Natural killer cell (primary cell): ENCODE data around the gene TDP1. TPM values are rescaled to one million over a fixed set of nuclear protein-coding genes. Genes with fewer than 3 reads are reported as not detected.

Source experiments
- ATAC-seq, 3 donors: fragments of 150-1000 bp in 2 of 3; fragments of 200-7000 bp in 1 of 3; cut with Tn5 transposase; 1 replicate in 1 of 3; 2 replicates in 2 of 3; pipeline ENCODE4 v1.10.0; 2021; ENCODE audit warnings: mild to moderate bottlenecking in 2 of 3, moderate library complexity in 2 of 3
- DNase-seq, 2 donors: peaks; one replicate each; pipeline versions ENCODE4 v3.0.0 to v3.0.0-alpha.2; 2013 to 2021; ENCODE audit warnings: mixed read lengths in 1 of 2
- H3K27ac ChIP-seq: one replicate; pipeline ENCODE4 v1.5.1; 2013; ENCODE audit warnings: mild to moderate bottlenecking, low read length
- H3K27me3 ChIP-seq: one replicate; pipeline ENCODE4 v1.6.1; 2013; ENCODE audit warnings: low read length; ENCODE audit not compliant: control insufficient read depth, insufficient read depth
- H3K36me3 ChIP-seq: one replicate; pipeline ENCODE4 v1.6.1; 2013; ENCODE audit warnings: low read length; ENCODE audit not compliant: control insufficient read depth, insufficient read depth
- H3K4me1 ChIP-seq: one replicate; pipeline ENCODE4 v1.6.1; 2013; ENCODE audit warnings: low read length; ENCODE audit not compliant: control insufficient read depth, insufficient read depth
- H3K4me3 ChIP-seq: one replicate; pipeline ENCODE4 v1.5.1; 2013; ENCODE audit warnings: low read length
- H3K9me3 ChIP-seq: one replicate; pipeline ENCODE4 v1.6.1; 2013; ENCODE audit warnings: low read length; ENCODE audit not compliant: control insufficient read depth, insufficient read depth
- H3K27ac Mint-ChIP-seq, 2 donors: one replicate each; pipeline ENCODE4 v1.8.0; 2022; ENCODE audit warnings: mild to moderate bottlenecking in 2 of 2, mixed read lengths in 2 of 2, moderate library complexity in 1 of 2
- H3K27me3 Mint-ChIP-seq, 2 donors: one replicate each; pipeline ENCODE4 v1.8.0; 2022; ENCODE audit warnings: low read depth in 2 of 2, mixed read lengths in 2 of 2
- H3K36me3 Mint-ChIP-seq: one replicate; pipeline ENCODE4 v1.8.0; 2022; ENCODE audit warnings: mixed read lengths
- H3K4me1 Mint-ChIP-seq, 2 donors: one replicate each; pipeline ENCODE4 v1.8.0; 2022; ENCODE audit warnings: mixed read lengths in 2 of 2
- H3K4me3 Mint-ChIP-seq: one replicate; pipeline ENCODE4 v1.8.0; 2022; ENCODE audit warnings: mild to moderate bottlenecking, moderate library complexity, mixed read lengths
- H3K9me3 Mint-ChIP-seq, 2 donors: one replicate each; pipeline ENCODE4 v1.8.0; 2022; ENCODE audit warnings: mixed read lengths in 2 of 2
- WGBS: methylation state at CpG from one replicate; pipeline ENCODE4 v1.1.7; 2013; ENCODE audit warnings: missing lambda C conversion rate; ENCODE audit not compliant: insufficient coverage; 5-methylcytosine and 5-hydroxymethylcytosine counted together
- intact Hi-C: fragments of 100-400 bp; cut with micrococcal nuclease; formaldehyde crosslinking; loops from one replicate; pipeline ENCODE4 v1.14.2; 2022
- total RNA-seq, 4 donors: library from RNA; stranded (reverse); fragments of 120-200 nt in 1 of 4; gene quantifications; one replicate each; pipeline versions ENCODE4 v1.2.3 to v1.2.4, GENCODE V29; 2013 to 2022
- TF ChIP-seq, protein P1 (sequence below): fragments of 200-600 bp; IDR thresholded peaks from one replicate; pipeline ENCODE4 v1.8.0; 2022; ENCODE audit warnings: antibody characterized with exemption

TDP1 gene
- total RNA-seq, result 10 to 100 TPM; 41.8 to 59.6 (median 54.3) TPM
- 56.0 TPM for total RNA-seq (2013)

DNA sequence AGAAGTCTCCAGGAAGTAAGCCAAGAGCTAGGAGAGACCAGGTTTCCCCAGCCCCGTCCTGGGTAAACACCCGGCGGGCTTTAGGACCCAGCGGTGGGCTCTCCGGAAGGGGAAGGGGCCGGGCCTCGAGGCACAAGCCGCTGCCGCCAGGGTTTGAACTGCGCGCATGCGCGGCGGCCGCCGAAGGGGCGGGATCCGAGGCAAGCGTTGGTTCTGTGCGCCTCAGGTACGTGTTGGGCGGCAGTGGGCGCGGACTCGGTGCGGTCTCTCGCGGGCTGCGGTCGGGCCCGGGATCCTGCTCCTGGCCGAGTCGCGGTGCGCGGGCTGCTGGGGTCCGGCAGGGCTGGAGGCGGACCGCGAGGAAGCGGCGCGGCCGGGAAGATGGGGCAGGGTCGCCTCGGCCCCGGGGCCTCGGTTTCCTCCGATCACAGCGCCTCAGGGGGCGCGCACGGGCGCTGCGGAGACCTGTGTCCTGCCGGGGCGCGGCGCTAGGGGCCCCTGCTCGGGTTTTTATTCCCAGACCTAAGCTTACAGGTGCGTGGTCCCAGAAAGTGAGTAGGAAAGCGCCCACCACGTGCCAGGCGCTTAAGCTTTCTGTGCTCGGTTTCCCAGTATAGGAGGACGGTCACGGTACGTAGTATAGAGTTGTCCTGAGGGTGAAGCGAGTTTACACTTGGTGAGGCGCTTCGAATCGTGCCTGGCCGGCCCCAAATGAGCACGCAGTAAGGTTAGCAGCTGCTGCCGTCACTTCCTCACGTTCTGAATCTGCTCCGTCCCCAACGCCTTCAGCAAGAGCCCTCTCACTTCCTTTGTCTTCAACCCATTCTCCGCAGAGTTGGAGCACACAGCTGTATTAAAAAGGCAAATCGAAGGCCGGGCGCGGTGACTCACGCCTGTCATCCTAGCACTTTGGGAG lies at the start of gene TDP1:
TDP1 (plus strand) TSS at position 183 of the 916 bp plus-strand sequence. CDS start 7,188 bp downstream, outside the sequence.
- peaks cover 54 to 59% of the 10 kb centered on the region in 2 donors for H3K4me1 Mint-ChIP-seq
- peak within 1 kb of the TSS; percentile 98 for H3K27ac ChIP-seq
- under 1% methylated on average over 84 of the region's 84 CpGs for WGBS
- DNase-seq (peak; percentile 96 to 98), ATAC-seq (peak; percentile 59 to 81 (median 70))
- intact Hi-C loops, result loop anchor here (2.0 to 10.0 kb wide), 8 partner anchors 234 to 1961 kb away; partner anchors contain the start of genes CALM1, FOXN3, GALC and RPS6KA5
- no peaks in the 10 kb centered on the region for H3K9me3 ChIP-seq
- no peaks in the 10 kb centered on the region for H3K36me3 Mint-ChIP-seq
- H3K27ac Mint-ChIP-seq, result peak within 1 kb of the TSS; percentile 97
- H3K36me3 ChIP-seq, result peaks cover 5% of the 10 kb centered on the region
- no peaks in the 10 kb centered on the region for H3K27me3 Mint-ChIP-seq
- no peaks in the 10 kb centered on the region for H3K27me3 ChIP-seq
- no peaks in the 10 kb centered on the region for H3K9me3 Mint-ChIP-seq
- peak within 1 kb of the TSS; percentile 99 for H3K4me3 Mint-ChIP-seq
- peaks cover 31% of the 10 kb centered on the region for H3K4me1 ChIP-seq
- TF ChIP-seq, protein P1, sequence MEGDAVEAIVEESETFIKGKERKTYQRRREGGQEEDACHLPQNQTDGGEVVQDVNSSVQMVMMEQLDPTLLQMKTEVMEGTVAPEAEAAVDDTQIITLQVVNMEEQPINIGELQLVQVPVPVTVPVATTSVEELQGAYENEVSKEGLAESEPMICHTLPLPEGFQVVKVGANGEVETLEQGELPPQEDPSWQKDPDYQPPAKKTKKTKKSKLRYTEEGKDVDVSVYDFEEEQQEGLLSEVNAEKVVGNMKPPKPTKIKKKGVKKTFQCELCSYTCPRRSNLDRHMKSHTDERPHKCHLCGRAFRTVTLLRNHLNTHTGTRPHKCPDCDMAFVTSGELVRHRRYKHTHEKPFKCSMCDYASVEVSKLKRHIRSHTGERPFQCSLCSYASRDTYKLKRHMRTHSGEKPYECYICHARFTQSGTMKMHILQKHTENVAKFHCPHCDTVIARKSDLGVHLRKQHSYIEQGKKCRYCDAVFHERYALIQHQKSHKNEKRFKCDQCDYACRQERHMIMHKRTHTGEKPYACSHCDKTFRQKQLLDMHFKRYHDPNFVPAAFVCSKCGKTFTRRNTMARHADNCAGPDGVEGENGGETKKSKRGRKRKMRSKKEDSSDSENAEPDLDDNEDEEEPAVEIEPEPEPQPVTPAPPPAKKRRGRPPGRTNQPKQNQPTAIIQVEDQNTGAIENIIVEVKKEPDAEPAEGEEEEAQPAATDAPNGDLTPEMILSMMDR, result no peak
- peak within 1 kb of the TSS; percentile 59 for H3K4me3 ChIP-seq

DNA sequence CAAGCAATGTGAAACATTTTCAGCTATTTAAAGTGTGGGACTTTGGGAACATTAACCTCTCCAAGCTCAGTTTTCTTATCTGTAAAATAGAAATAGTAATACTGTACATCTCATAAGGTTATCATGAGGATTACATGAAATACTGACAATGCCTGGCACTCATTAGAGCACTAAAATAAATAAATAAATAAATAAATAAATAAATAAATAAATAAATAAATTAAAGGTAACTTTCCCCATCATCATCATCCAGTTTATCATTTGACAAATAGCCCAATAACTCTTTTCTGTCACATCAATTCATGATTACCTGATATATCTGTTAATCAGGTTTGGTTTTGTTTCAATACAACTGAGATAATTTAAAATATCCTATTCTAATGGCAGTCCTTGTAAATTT lies 49.7 kb upstream of the TDP1 start:
- Mint-ChIP-seq H3K27ac (no peak overlapping the region), H3K4me1 (no peaks in the 10 kb centered on the region), H3K36me3 (no peaks in the 10 kb centered on the region), H3K4me3 (no peak overlapping the region), H3K27me3 (peaks cover 5 to 6% of the 10 kb centered on the region in 2 donors), H3K9me3 (no peaks in the 10 kb centered on the region)
- intact Hi-C loops, result no loop called here
- DNase-seq, result no peak
- ATAC-seq, result no peak
- Histone ChIP-seq H3K9me3 (no peaks in the 10 kb centered on the region), H3K4me3 (no peak overlapping the region), H3K27me3 (no peaks in the 10 kb centered on the region), H3K27ac (no peak overlapping the region), H3K36me3 (no peaks in the 10 kb centered on the region), H3K4me1 (no peaks in the 10 kb centered on the region)
- TF ChIP-seq, protein P1, result no peak

DNA sequence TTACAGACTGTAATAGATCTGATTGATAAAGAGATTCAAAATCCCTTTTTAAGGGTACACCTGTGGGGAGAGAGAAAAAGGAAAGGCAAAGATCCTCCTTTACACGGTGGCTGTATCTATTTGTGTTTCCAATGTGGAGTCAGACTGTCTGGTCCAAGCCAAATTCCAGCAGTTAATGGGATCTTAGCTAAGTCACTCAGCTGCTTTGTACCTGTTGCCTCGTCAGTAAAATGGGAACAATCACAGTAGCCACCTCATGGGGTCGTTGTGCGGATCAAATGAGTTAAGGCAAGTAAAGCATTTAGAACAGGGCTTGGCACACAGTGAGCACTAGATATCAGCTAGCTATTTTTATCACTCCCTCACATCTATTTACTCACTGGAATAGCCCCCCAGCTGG lies 48.1 kb upstream of the TDP1 start:
- Histone ChIP-seq H3K27me3 (no peaks in the 10 kb centered on the region), H3K9me3 (no peaks in the 10 kb centered on the region), H3K36me3 (no peaks in the 10 kb centered on the region), H3K4me3 (no peak overlapping the region), H3K4me1 (no peaks in the 10 kb centered on the region), H3K27ac (no peak overlapping the region)
- Mint-ChIP-seq H3K4me1 (no peaks in the 10 kb centered on the region), H3K4me3 (no peak overlapping the region), H3K36me3 (no peaks in the 10 kb centered on the region), H3K27me3 (peaks cover 7 to 12% of the 10 kb centered on the region in 2 donors), H3K9me3 (no peaks in the 10 kb centered on the region), H3K27ac (no peak overlapping the region)
- TF ChIP-seq, protein P1, result no peak
- 97% methylated on average over 4 of the region's 4 CpGs for WGBS
- no peak for ATAC-seq
- intact Hi-C loops, result no loop called here
- DNase-seq, result no peak
